Adrenal gland (tissue), 5 donors: Measurements from ENCODE around the gene GSTM4.

Source experiments
- CTCF ChIP-seq, 6 experiments: fragments of 450-650 bp in 4 of 6; fragments of 200-600 bp in 2 of 6; sonication (generic) in 1 of 6; IDR thresholded peaks; 1 replicate in 5 of 6; 2 replicates in 1 of 6; pipeline versions ENCODE4 v1.5.1 to v1.8.0; 2016 to 2021; ENCODE audit warnings: antibody characterized with exemption in 6 of 6, mild to moderate bottlenecking in 2 of 6, moderate library complexity in 1 of 6
- POLR2A ChIP-seq, 2 donors: fragments of 450-650 bp; IDR thresholded peaks; one replicate each; pipeline ENCODE4 v1.6.1; 2017; ENCODE audit warnings: antibody characterized with exemption in 2 of 2, mild to moderate bottlenecking in 2 of 2, moderate library complexity in 1 of 2
- donor health status: DM: no; HTN: no; CAD: no.

GRCh38 chr1:109697066-109697465 lies 41.2 kb downstream of the GSTM4 start:
- TF ChIP-seq CTCF (IDR thresholded peaks at IDR 0.05) = no peak
- TF ChIP-seq POLR2A (IDR thresholded peaks at IDR 0.05) = no peak
